Measurements from ENCODE around the gene PLEKHS1.
A peak's percentile ranks its signal among the peaks of the same experiment; 100 is the strongest.

PLEKHS1 gene

GRCh38 chr10:113751181-113751732 lies at the start of gene PLEKHS1:
Gene PLEKHS1 (plus strand): TSS chr10:113751682. CDS start chr10:113755278, 3,596 bp downstream.
- Histone ChIP-seq H3K27ac (peak within 1 kb of the TSS in 1 of 21 experiments; percentile 39), H3K4me3 (no peak within 1 kb of the TSS)

- Histone ChIP-seq H3K4me3 (no peak overlapping the region), H3K27ac (no peak overlapping the region)
Observed at GRCh38 chr10:113704637-113705343, 46.7 kb upstream of the PLEKHS1 start.

GRCh38 chr10:113705344-113705652 lies 46.2 kb upstream of the PLEKHS1 start:
- H3K27ac ChIP-seq: no peak overlapping the region
- no peak overlapping the region for H3K4me3 ChIP-seq

- H3K4me3 ChIP-seq: no peak overlapping the region
Observed at GRCh38 chr10:113706623-113707022, 44.9 kb upstream of the PLEKHS1 start.

DNA sequence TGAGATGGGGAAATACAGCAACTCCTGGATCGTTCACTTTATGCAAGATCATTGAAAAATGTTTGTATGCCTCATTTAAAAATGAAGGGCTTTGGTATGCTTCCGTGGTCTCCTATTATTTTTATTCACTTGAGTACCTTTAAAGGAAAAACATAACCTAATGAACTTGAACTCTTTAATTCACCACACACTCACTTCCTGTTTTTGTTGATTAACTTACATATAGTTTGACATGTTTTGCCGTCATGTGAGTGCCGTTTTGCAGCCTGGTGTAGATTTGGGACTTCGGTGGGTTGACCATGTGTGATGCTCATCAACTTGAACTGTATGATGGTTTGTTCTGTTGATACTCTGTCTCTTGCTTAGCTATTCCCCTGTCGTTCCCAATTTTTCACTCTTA lies 42.8 kb upstream of the PLEKHS1 start:
- H3K27ac ChIP-seq: no peak overlapping the region

More at GRCh38 chr10:113706623-113707022, 44.9 kb upstream of the PLEKHS1 start:
- peak overlapping the region in 1 of 21 experiments; percentile 67 for H3K27ac ChIP-seq

GRCh38 chr10:113709221-113709838 lies 42.2 kb upstream of the PLEKHS1 start:
- Histone ChIP-seq H3K27ac (no peak overlapping the region), H3K4me3 (no peak overlapping the region)

More for the DNA sequence above, 42.8 kb upstream of the PLEKHS1 start:
- H3K4me3 ChIP-seq: no peak overlapping the region

DNA sequence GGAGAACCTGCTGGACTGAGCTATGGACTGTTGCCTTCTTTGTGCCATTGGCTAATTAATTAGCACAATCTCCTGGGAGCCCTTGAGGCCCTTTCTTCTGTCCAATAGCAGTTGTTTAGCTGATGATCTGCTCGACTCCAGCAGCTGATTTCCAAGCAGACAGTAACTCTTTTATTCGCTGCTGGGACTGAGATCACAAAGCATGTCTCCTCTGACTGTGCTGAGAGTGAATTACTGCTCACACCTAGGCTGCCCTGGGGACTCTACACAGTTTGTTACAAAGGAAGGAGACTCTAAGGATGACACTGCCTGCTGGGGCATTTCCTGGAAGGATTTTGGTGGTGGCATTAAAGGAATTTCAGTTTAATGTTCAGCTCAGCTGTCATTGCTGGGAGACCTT lies 40.3 kb upstream of the PLEKHS1 start:
- Histone ChIP-seq H3K4me3 (no peak overlapping the region), H3K27ac (peak overlapping the region in 1 of 21 experiments; percentile 7)

DNA sequence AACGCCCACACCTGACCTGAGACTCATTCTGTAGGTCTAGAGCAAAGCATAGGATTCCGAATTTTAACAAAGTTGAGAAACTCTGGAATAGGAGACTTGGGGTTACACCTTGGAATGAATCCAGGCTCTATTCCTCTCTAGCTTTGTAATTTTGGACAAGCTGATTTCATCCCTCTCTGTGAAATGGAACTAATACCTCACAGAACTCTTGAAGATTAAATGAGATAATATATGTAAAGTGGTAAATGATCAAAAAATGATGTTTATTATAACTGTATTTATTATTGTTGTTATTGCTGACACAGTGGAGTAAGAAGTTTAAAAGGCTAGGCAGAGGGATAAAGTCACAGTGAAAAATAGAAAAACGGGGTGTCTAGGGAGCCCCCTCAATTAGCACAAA lies 39.5 kb upstream of the PLEKHS1 start:
- Histone ChIP-seq H3K4me3 (no peak overlapping the region), H3K27ac (peak overlapping the region in 2 of 21 experiments; percentile 7 to 31)

DNA sequence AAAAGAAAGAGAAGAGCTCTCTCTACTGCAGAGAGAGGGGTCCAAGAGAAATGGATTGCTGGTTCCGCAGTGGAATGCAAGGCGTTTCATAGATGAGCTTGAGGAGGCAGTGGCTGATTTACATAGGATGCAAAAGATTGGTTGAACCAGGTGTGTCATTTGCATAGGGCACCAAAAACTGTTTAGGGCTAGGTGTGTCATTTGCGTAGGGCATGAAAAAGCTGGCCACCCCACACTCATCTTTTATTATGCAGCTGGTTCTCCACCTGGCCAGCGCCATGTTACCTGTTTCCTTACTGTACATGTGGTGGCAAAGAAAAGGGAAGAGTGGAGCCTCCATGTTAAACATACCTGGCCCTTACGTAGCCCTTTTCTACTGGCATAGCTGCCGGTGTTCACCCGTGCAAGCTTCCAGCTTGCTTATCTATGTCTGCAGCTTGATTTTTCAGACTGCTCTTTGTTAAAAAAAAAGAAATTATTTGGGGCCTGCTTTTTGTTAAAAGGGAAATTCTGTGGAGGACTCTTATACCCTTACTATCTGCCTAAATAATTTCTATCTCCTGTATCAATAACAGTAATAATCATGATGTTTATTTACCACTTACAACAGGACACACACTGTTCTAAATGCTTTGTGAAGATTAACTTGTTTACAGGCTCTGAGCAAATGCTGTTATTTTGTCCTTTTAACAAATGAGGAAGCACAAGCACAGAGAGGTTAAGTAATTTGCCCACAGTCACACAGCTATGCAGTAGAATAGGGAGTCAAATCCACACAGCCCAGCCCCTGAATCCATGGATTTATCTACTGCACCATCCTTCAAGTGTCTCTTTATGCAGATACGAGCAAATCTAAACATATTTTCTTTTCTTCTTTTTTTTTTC lies 38.5 kb upstream of the PLEKHS1 start:
- Histone ChIP-seq H3K4me3 (no peak overlapping the region), H3K27ac (peak overlapping the region in 1 of 21 experiments; percentile 12)

- Histone ChIP-seq H3K4me3 (no peak overlapping the region), H3K27ac (peak overlapping the region in 1 of 21 experiments; percentile 11)
Observed at GRCh38 chr10:113713640-113713982, 37.9 kb upstream of the PLEKHS1 start.

GRCh38 chr10:113716109-113716910 lies 35.2 kb upstream of the PLEKHS1 start:
- H3K4me3 ChIP-seq: no peak overlapping the region
- H3K27ac ChIP-seq: no peak overlapping the region

DNA sequence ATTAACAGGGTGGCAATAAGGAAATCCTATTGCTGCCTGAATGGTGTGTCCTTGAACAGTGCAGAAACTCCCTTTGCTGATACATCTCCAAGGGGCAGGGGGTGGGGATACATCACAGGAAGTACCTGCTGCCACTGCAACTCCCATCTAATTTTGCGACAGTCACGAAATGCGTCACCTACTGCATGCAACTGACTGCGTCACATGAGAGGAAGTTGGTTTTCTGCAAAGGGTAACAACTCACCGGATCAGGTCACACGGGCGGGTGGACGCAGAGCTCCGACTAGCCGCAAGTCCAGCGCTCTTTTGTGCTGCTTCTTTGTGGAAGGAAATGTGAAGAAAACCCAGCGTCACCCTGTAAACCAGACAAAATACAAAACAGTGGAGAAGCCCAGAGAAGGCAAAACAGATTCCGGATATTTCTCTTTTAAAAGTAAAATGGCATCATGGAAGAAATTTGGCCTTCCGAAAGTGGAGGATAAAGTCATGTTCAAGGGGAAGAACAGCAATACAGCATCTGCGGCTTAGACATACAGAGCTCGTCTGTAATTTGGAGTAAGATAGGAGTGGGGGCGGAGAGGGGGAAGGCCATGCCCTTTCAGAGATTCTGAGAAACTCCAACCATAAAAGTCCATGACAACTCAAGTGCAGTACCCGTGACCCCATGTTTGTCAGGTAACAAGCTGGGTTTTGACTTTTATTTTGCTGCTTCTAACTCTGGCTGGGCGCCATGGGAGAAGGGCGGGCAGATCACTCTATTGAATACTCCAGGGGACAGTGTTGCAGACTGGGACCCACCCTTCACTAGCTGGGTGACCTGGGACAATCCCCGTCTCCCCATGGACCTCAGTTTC lies 32.3 kb upstream of the PLEKHS1 start:
- Histone ChIP-seq H3K27ac (no peak overlapping the region), H3K4me3 (no peak overlapping the region)

DNA sequence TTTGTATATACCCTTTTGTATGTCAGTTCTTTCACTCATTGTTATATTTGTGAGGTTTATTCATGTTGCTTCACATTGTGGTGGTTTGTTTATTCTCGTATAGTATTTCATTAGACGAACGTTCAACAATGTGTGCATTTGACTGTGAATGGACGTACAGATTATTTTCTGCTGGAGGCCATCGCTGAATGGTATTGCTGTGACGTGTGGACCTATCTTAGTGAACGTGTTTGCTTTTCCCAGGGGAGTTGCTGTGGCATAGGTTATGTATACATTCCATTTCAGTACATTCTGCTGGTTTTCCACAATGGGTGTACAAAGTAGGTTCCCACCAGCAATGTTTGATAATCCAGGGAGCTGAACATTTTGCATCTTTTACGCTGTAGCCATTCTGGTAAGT lies 31.1 kb upstream of the PLEKHS1 start:
- Histone ChIP-seq H3K4me3 (no peak overlapping the region), H3K27ac (no peak overlapping the region)

DNA sequence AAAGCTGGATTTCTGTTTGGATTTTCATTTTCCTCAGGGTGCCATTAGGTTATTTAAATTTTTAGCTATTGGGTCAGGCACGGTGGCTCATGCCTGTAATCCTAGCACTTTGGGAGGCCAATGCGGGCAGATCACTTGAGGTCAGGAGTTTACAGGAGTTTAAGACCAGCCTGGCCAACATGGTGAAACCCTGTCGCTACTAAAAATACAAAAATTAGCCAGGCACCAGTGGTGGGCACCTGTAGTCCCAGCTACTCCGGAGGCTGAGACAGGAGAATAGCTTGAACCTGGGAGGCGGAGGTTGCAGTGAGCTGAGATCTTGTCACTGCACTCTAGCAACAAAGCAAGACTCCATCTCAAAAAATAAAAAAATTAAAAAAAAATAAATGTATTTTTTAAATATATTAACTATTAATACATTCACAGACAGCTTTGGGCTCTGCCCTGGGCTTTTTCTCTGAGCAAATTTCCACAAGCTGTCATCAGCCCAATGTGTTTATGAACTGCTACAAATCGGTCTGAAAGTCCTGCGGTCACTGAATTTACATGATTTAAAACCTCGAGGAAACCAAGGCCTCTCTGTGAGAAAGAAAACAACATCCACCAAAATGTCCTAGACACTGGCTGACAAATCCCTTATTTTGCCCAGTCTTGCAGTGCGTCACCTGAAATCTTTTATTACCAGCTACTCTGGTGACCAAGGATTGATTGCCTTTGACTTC lies 19.2 kb upstream of the PLEKHS1 start:
- H3K4me3 ChIP-seq: no peak overlapping the region
- no peak overlapping the region for H3K27ac ChIP-seq

DNA sequence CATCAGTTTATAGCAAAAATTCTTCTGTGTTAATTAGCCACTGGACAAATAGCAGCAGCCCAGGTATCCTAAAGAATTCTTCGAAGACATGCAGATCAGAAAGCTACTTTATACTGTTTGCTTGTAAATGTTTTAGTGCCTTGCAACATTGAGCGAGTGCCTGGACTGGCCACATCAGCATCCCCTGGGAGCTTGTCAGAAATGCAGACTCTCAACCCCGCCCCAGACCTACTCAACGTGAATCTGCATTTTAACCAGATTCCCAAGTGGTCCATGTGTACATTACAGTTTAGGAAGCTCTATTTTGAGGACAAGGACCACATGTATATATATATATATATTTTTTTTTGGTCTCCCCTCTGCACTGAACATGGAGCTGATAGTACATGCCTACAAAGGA lies 18.5 kb upstream of the PLEKHS1 start:
- Histone ChIP-seq H3K27ac (no peak overlapping the region), H3K4me3 (no peak overlapping the region)

- no peak overlapping the region for H3K27ac ChIP-seq
- no peak overlapping the region for H3K4me3 ChIP-seq
Observed at GRCh38 chr10:113733635-113734034, 17.8 kb upstream of the PLEKHS1 start.

DNA sequence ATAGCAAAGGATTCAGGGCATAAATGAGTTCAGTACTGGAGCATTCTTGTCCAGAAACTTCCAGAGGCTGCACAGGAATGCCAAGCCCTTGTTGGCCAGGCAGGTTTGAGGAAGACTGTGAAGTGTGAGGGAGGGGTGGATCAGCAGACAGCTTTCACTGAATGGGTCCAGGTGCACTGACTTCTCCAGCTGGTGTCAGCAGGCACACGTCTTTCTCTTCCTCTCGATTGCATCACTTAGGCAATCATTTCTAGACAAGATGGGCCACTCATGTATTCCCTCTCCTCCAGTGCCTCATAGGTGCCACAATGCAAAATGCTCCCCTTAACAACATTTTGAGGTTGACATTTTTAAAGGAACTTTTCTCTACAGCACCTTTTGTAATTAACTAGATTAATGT lies 15.6 kb upstream of the PLEKHS1 start:
- no peak overlapping the region for H3K4me3 ChIP-seq
- H3K27ac ChIP-seq: no peak overlapping the region

DNA sequence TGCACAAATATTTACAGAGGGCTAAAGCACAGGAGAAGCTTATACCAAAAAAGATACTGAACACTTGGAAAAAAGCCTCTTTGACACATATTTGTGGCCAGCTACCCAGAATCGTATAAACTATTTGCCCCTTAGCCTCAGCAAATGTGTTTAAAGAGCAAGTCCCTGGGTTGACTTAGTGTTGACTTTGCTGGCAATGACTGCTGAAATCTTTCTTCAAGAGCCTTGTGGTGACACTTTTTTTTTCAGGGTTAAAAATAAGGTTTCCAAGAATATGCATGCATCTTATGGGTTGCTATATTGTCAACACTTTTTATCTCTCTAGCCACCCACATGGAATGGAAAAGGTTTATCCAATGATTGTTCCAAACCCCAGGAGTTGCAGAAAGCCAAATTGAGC lies 14.9 kb upstream of the PLEKHS1 start:
- H3K4me3 ChIP-seq: no peak overlapping the region
- H3K27ac ChIP-seq: no peak overlapping the region
